ENCODE results near the gene NADK. TPM values are rescaled to one million over a fixed set of nuclear protein-coding genes. Genes with fewer than 3 reads are reported as not detected.

NADK gene
- total RNA-seq, 2 donors from 2014 or later, result 51.7 to 56.3 TPM

DNA sequence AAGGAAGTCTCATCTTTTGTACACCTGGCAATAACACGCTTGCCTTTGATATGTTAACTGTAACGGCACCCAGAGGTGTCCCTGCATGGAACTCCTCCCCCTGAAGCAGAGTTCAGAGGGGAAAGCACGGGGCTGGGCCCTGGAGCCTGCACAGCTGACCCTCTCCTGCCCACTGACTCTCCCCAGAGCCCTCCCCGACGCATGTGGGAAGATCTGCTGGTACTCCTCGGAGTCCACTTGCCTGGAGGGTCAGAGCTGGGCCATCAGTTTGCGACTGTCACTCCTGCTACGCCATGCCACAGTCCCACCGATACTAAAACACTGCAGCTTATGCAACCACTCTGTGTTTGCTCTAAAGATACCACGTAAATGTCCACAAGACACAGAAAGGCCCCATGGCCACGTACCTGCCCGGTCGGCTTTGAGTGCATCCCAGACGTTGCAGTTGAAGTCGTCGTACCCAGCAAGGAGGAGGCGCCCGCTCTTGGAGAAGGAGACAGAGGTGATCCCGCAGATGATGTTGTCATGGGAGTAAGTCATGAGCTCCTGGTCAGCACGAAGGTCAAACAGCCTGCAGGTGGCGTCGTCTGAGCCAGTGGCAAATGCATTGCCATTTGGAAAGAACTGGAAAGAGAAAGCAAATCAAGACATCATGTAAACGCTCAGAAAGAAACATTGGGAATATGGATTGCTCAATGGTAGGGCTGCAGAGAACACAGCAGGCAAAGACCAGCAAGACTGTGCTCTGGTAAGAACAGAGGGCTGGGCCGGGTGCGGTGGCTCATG is 10.6 kb upstream of the NADK start:
- Histone ChIP-seq H3K27ac (no peak overlapping the region), H3K27me3 (no peaks in the 10 kb centered on the region), H3K36me3 (replicated peaks in 1 of 2; ENCODE audit: insufficient read depth in 1 of 2, low read depth in 2 of 2) (peaks cover 11 to 47% of the 10 kb centered on the region in 2 donors), H3K9me3 (no peaks in the 10 kb centered on the region), H3K4me1 (no peaks in the 10 kb centered on the region), H3K4me3 (no peak overlapping the region)
- DNase-seq (peak in 2 of 4 donors; percentile 30 to 48), ATAC-seq (no peak)
- 80 to 83% methylated on average over 23 to 25 of the region's 25 CpGs for WGBS, 2 donors
- TF ChIP-seq POLR2A (IDR thresholded peaks at IDR 0.05), result no peak
- peak in 2 of 7 experiments; percentile 21 to 26 for TF ChIP-seq CTCF (IDR thresholded peaks at IDR 0.05)
- intact Hi-C loops (cut with DNase I), result loop anchor here (5.0 kb wide), 1 partner anchor 98 kb away; no protein-coding TSS in a partner anchor

- peaks cover 11 to 47% of the 10 kb centered on the region in 2 donors for H3K36me3 ChIP-seq (replicated peaks in 1 of 2; ENCODE audit: insufficient read depth in 1 of 2, low read depth in 2 of 2)
- no peaks in the 10 kb centered on the region for H3K27me3 ChIP-seq
- intact Hi-C loops (cut with DNase I), result loop anchor here (5.0 kb wide), 1 partner anchor 99 kb away; no protein-coding TSS in a partner anchor
- ATAC-seq, result no peak
- DNase-seq, result no peak
- H3K4me3 ChIP-seq, result no peak overlapping the region
- WGBS, 2 donors, result 77 to 79% methylated on average over 7 of the region's 7 CpGs
- H3K27ac ChIP-seq, result no peak overlapping the region
- TF ChIP-seq POLR2A (IDR thresholded peaks at IDR 0.05) (no peak), CTCF (IDR thresholded peaks at IDR 0.05) (no peak)
- H3K4me1 ChIP-seq, result peaks cover 6% of the 10 kb centered on the region
- no peaks in the 10 kb centered on the region for H3K9me3 ChIP-seq
These were observed 9.9 kb upstream of the NADK start for GRCh38 chr1:1788136-1788535.

GRCh38 chr1:1786836-1787605 is 8.8 kb upstream of the NADK start:
- DNase-seq (no peak), ATAC-seq (no peak)
- 85 to 91% methylated on average over 20 of the region's 20 CpGs for WGBS, 2 donors
- no peaks in the 10 kb centered on the region for H3K9me3 ChIP-seq
- H3K27me3 ChIP-seq, result no peaks in the 10 kb centered on the region
- peaks cover 17% of the 10 kb centered on the region for H3K4me1 ChIP-seq
- TF ChIP-seq POLR2A (IDR thresholded peaks at IDR 0.05), result no peak
- TF ChIP-seq CTCF (IDR thresholded peaks at IDR 0.05), result no peak
- no peak overlapping the region for H3K27ac ChIP-seq
- peaks cover 11 to 45% of the 10 kb centered on the region in 2 donors for H3K36me3 ChIP-seq (replicated peaks in 1 of 2; ENCODE audit: insufficient read depth in 1 of 2, low read depth in 2 of 2)
- intact Hi-C loops (cut with DNase I), result loop anchor here (5.0 kb wide), 1 partner anchor 100 kb away; no protein-coding TSS in a partner anchor
- H3K4me3 ChIP-seq, result no peak overlapping the region

GRCh38 chr1:1785666-1786065 is 7.4 kb upstream of the NADK start:
- WGBS, 2 donors, result 86 to 90% methylated on average over 10 of the region's 10 CpGs
- peaks cover 11 to 42% of the 10 kb centered on the region in 2 donors for H3K36me3 ChIP-seq (replicated peaks in 1 of 2; ENCODE audit: insufficient read depth in 1 of 2, low read depth in 2 of 2)
- no peak for ATAC-seq
- no peak overlapping the region for H3K27ac ChIP-seq
- intact Hi-C loops (cut with DNase I), result loop anchor here (5.0 kb wide), 1 partner anchor 102 kb away; no protein-coding TSS in a partner anchor
- no peaks in the 10 kb centered on the region for H3K9me3 ChIP-seq
- no peak for TF ChIP-seq POLR2A (IDR thresholded peaks at IDR 0.05)
- DNase-seq, result no peak
- H3K4me3 ChIP-seq, result no peak overlapping the region
- peaks cover 30% of the 10 kb centered on the region for H3K4me1 ChIP-seq
- no peaks in the 10 kb centered on the region for H3K27me3 ChIP-seq

DNA sequence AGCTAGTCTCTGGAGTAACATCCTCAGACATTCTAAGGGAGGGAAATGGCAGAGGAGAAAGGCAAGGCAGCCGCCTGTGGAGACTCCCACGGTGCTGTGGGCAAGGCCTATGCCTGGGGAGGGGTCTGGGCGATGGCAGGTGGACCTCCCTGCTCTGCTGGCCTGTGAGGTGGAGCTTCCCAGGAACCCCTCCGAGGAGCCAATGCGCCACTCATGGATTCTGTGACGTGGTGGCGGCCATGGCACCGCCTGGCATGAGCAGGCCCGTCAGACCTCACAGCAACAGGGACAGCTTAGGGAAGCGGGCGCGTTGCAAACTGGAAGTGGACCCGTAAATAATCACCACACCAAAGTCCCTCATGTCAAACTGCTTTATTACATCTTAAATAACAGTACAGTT is 6.7 kb upstream of the NADK start:
- H3K9me3 ChIP-seq, result no peaks in the 10 kb centered on the region
- TF ChIP-seq CTCF (IDR thresholded peaks at IDR 0.05), result no peak
- TF ChIP-seq POLR2A (IDR thresholded peaks at IDR 0.05), result no peak
- DNase-seq (no peak), ATAC-seq (no peak)
- H3K36me3 ChIP-seq (replicated peaks in 1 of 2; ENCODE audit: insufficient read depth in 1 of 2, low read depth in 2 of 2), result peaks cover 11 to 37% of the 10 kb centered on the region in 2 donors
- intact Hi-C loops (cut with DNase I), result loop anchor here (5.0 kb wide), 1 partner anchor 102 kb away; no protein-coding TSS in a partner anchor
- no peak overlapping the region for H3K4me3 ChIP-seq
- H3K4me1 ChIP-seq, result peaks cover 38% of the 10 kb centered on the region
- WGBS, 2 donors, result 91 to 93% methylated on average over 5 to 13 of the region's 13 CpGs
- H3K27ac ChIP-seq, result no peak overlapping the region
- H3K27me3 ChIP-seq, result no peaks in the 10 kb centered on the region
